Activated T-cell treated with anti-CD3 and anti-CD28 coated beads, Interleukin-2, amount 50 U/mL, for 72 hours (primary cell): Measurements from ENCODE around the gene USP17L21. TPM values are rescaled to one million over a fixed set of nuclear protein-coding genes. Genes with fewer than 3 reads are reported as not detected.
"Not testable (repeated sequence)": the region's sequence is repeated elsewhere in the genome, so short reads cannot be mapped to it uniquely, and the experiment has no call there.

Experiments
- ATAC-seq, 2 donors: fragments of 150-1000 bp; cut with Tn5 transposase; replicated peaks in 1 of 2; 2 replicates each; pipeline ENCODE4 v1.10.0; 2021; ENCODE audit warnings: moderate library complexity in 2 of 2, mild to moderate bottlenecking in 1 of 2
- DNase-seq, 2 donors: peaks; one replicate each; pipeline ENCODE4 v3.0.0; 2021 to 2022; ENCODE audit warnings: mixed read lengths in 1 of 2
- H3K27ac Mint-ChIP-seq: one replicate; pipeline ENCODE4 v1.8.0; 2022; ENCODE audit warnings: mild to moderate bottlenecking, moderate library complexity, mixed read lengths
- H3K27me3 Mint-ChIP-seq: one replicate; pipeline ENCODE4 v1.8.0; 2022; ENCODE audit warnings: low read depth, mixed read lengths
- H3K36me3 Mint-ChIP-seq, 2 donors: one replicate each; pipeline ENCODE4 v1.8.0; 2022; ENCODE audit warnings: mixed read lengths in 2 of 2, mild to moderate bottlenecking in 1 of 2; ENCODE audit not compliant: insufficient read depth in 2 of 2
- H3K4me1 Mint-ChIP-seq: one replicate; pipeline ENCODE4 v1.8.0; 2022; ENCODE audit warnings: low read depth, mixed read lengths
- H3K4me3 Mint-ChIP-seq, 2 donors: one replicate each; pipeline ENCODE4 v1.8.0; 2022; ENCODE audit warnings: mild to moderate bottlenecking in 2 of 2, mixed read lengths in 2 of 2, moderate library complexity in 2 of 2
- H3K9me3 Mint-ChIP-seq, 2 donors: one replicate each; pipeline ENCODE4 v1.8.0; 2022; ENCODE audit warnings: mixed read lengths in 2 of 2
- total RNA-seq, 2 donors: library from RNA; stranded (reverse); gene quantifications; one replicate each; pipeline ENCODE4 v1.2.3, GENCODE V29; 2022

USP17L21 gene, protein sequence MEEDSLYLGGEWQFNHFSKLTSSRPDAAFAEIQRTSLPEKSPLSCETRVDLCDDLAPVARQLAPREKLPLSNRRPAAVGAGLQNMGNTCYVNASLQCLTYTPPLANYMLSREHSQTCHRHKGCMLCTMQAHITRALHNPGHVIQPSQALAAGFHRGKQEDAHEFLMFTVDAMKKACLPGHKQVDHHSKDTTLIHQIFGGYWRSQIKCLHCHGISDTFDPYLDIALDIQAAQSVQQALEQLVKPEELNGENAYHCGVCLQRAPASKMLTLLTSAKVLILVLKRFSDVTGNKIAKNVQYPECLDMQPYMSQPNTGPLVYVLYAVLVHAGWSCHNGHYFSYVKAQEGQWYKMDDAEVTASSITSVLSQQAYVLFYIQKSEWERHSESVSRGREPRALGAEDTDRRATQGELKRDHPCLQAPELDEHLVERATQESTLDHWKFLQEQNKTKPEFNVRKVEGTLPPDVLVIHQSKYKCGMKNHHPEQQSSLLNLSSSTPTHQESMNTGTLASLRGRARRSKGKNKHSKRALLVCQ
- total RNA-seq: not detected

DNA sequence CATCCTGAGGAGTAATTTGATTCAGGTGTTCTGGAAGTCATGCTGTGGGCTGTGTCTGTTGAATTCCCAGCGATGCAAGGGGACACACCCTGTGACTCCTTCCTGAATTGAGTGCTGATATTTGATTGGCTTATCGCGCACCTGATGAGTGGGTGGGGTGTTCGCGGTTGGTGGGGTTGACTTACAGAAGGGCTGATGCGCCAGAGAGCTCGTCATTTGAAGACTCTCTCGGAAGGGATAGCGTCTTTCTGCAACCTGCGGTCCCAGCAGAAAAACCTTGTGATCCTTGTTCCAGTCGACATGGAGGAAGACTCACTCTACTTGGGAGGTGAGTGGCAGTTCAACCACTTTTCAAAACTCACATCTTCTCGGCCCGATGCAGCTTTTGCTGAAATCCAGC lies at the start of gene USP17L21:
USP17L21 (plus strand) TSS at position 301 of the 400 bp plus-strand sequence; CDS start at position 301, 0 bp downstream.
- not testable (repeated sequence) for H3K27ac Mint-ChIP-seq, H3K36me3 Mint-ChIP-seq, H3K27me3 Mint-ChIP-seq, ATAC-seq, H3K9me3 Mint-ChIP-seq, H3K4me1 Mint-ChIP-seq, H3K4me3 Mint-ChIP-seq, DNase-seq

DNA sequence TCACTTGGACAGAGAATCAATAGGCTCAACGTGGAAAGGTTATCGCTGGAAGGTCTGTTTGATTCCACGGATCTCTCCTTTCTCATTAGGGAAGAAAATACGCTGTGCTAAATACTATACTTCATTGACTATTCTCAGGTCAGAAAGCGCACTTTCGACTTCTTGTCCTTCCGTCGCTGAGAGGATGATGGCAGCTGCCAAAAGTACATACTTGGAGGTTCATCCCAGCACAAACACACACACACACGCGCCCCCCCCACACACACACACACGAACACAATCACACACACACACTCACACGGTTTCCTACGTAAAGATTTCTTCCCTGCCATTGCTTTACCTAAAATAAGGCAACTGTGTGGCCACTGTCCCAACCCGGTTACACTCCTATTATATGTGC lies 48.0 kb upstream of the USP17L21 start:
- not testable (repeated sequence) for H3K4me1 Mint-ChIP-seq, H3K4me3 Mint-ChIP-seq, H3K36me3 Mint-ChIP-seq, H3K9me3 Mint-ChIP-seq, ATAC-seq, DNase-seq, H3K27me3 Mint-ChIP-seq, H3K27ac Mint-ChIP-seq

DNA sequence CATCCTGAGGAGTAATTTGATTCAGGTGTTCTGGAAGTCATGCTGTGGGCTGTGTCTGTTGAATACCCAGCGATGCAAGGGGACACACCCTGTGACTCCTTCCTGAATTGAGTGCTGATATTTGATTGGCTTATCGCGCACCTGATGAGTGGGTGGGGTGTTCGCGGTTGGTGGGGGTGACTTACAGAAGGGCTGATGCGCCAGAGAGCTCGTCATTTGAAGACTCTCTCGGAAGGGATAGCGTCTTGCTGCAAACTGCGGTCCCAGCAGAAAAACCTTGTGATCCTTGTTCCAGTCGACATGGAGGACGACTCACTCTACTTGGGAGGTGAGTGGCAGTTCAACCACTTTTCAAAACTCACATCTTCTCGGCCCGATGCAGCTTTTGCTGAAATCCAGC lies 47.6 kb upstream of the USP17L21 start, which contains the start of gene USP17L11:
USP17L11 (plus strand) TSS at position 301 of the 400 bp plus-strand sequence; CDS start at position 301, 0 bp downstream.
- not testable (repeated sequence) for H3K4me1 Mint-ChIP-seq, ATAC-seq, DNase-seq, H3K9me3 Mint-ChIP-seq, H3K27me3 Mint-ChIP-seq, H3K4me3 Mint-ChIP-seq, H3K36me3 Mint-ChIP-seq, H3K27ac Mint-ChIP-seq

DNA sequence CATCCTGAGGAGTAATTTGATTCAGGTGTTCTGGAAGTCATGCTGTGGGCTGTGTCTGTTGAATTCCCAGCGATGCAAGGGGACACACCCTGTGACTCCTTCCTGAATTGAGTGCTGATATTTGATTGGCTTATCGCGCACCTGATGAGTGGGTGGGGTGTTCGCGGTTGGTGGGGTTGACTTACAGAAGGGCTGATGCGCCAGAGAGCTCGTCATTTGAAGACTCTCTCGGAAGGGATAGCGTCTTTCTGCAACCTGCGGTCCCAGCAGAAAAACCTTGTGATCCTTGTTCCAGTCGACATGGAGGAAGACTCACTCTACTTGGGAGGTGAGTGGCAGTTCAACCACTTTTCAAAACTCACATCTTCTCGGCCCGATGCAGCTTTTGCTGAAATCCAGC lies 42.8 kb upstream of the USP17L21 start, which contains the start of gene USP17L12:
USP17L12 (plus strand) TSS at position 301 of the 400 bp plus-strand sequence; CDS start at position 301, 0 bp downstream.
- not testable (repeated sequence) for ATAC-seq, DNase-seq, H3K27ac Mint-ChIP-seq, H3K4me3 Mint-ChIP-seq, H3K4me1 Mint-ChIP-seq, H3K36me3 Mint-ChIP-seq, H3K9me3 Mint-ChIP-seq, H3K27me3 Mint-ChIP-seq

DNA sequence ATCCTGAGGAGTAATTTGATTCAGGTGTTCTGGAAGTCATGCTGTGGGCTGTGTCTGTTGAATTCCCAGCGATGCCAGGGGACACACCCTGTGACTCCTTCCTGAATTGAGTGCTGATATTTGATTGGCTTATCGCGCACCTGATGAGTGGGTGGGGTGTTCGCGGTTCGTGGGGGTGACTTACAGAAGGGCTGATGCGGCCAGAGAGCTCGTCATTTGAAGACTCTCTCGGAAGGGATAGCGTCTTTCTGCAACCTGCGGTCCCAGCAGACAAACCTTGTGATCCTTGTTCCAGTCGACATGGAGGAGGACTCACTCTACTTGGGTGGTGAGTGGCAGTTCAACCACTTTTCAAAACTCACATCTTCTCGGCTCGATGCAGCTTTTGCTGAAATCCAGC lies 38.1 kb upstream of the USP17L21 start, which contains the start of gene USP17L13:
USP17L13 (plus strand) TSS at position 301 of the 400 bp plus-strand sequence; CDS start at position 301, 0 bp downstream.
- not testable (repeated sequence) for H3K36me3 Mint-ChIP-seq, H3K4me3 Mint-ChIP-seq, ATAC-seq, H3K4me1 Mint-ChIP-seq, DNase-seq, H3K9me3 Mint-ChIP-seq, H3K27ac Mint-ChIP-seq, H3K27me3 Mint-ChIP-seq

DNA sequence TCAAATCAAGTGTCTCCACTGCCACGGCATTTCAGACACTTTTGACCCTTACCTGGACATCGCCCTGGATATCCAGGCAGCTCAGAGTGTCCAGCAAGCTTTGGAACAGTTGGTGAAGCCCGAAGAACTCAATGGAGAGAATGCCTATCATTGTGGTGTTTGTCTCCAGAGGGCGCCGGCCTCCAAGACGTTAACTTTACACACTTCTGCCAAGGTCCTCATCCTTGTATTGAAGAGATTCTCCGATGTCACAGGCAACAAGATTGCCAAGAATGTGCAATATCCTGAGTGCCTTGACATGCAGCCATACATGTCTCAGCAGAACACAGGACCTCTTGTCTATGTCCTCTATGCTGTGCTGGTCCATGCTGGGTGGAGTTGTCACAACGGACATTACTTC lies 32.4 kb upstream of the USP17L21 start:
- H3K27ac Mint-ChIP-seq, H3K27me3 Mint-ChIP-seq, H3K4me3 Mint-ChIP-seq, DNase-seq, H3K36me3 Mint-ChIP-seq, H3K9me3 Mint-ChIP-seq, ATAC-seq, H3K4me1 Mint-ChIP-seq: not testable (repeated sequence)

DNA sequence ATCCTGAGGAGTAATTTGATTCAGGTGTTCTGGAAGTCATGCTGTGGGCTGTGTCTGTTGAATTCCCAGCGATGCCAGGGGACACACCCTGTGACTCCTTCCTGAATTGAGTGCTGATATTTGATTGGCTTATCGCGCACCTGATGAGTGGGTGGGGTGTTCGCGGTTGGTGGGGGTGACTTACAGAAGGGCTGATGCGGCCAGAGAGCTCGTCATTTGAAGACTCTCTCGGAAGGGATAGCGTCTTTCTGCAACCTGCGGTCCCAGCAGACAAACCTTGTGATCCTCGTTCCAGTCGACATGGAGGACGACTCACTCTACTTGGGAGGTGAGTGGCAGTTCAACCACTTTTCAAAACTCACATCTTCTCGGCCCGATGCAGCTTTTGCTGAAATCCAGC lies 28.6 kb upstream of the USP17L21 start, which contains the start of gene USP17L15:
USP17L15 (plus strand) TSS at position 301 of the 400 bp plus-strand sequence; CDS start at position 301, 0 bp downstream.
- not testable (repeated sequence) for H3K27me3 Mint-ChIP-seq, H3K36me3 Mint-ChIP-seq, DNase-seq, H3K4me1 Mint-ChIP-seq, ATAC-seq, H3K27ac Mint-ChIP-seq, H3K9me3 Mint-ChIP-seq, H3K4me3 Mint-ChIP-seq

DNA sequence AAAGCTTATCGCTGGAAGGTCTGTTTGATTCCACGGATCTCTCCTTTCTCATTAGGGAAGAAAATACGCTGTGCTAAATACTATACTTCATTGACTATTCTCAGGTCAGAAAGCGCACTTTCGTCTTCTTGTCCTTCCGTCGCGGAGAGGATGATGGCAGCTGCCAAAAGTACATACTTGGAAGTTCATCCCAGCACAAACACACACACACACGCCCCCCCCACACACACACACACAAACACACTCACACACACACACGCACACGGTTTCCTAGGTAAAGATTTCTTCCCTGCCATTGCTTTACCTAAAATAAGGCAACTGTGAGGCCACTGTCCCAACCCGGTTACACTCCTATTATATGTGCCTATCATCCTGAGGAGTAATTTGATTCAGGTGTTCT lies 24.2 kb upstream of the USP17L21 start:
- DNase-seq: not testable (repeated sequence)

DNA sequence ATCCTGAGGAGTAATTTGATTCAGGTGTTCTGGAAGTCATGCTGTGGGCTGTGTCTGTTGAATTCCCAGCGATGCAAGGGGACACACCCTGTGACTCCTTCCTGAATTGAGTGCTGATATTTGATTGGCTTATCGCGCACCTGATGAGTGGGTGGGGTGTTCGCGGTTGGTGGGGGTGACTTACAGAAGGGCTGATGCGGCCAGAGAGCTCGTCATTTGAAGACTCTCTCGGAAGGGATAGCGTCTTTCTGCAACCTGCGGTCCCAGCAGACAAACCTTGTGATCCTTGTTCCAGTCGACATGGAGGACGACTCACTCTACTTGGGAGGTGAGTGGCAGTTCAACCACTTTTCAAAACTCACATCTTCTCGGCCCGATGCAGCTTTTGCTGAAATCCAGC lies 19.1 kb upstream of the USP17L21 start, which contains the start of gene USP17L17:
USP17L17 (plus strand) TSS at position 301 of the 400 bp plus-strand sequence; CDS start at position 301, 0 bp downstream.
- not testable (repeated sequence) for H3K4me3 Mint-ChIP-seq, ATAC-seq, H3K4me1 Mint-ChIP-seq, H3K27me3 Mint-ChIP-seq, H3K9me3 Mint-ChIP-seq, H3K36me3 Mint-ChIP-seq, DNase-seq, H3K27ac Mint-ChIP-seq

More for the DNA sequence above, 24.2 kb upstream of the USP17L21 start:
- not testable (repeated sequence) for H3K27ac Mint-ChIP-seq, ATAC-seq, H3K27me3 Mint-ChIP-seq, H3K9me3 Mint-ChIP-seq, H3K4me1 Mint-ChIP-seq, H3K36me3 Mint-ChIP-seq, H3K4me3 Mint-ChIP-seq

DNA sequence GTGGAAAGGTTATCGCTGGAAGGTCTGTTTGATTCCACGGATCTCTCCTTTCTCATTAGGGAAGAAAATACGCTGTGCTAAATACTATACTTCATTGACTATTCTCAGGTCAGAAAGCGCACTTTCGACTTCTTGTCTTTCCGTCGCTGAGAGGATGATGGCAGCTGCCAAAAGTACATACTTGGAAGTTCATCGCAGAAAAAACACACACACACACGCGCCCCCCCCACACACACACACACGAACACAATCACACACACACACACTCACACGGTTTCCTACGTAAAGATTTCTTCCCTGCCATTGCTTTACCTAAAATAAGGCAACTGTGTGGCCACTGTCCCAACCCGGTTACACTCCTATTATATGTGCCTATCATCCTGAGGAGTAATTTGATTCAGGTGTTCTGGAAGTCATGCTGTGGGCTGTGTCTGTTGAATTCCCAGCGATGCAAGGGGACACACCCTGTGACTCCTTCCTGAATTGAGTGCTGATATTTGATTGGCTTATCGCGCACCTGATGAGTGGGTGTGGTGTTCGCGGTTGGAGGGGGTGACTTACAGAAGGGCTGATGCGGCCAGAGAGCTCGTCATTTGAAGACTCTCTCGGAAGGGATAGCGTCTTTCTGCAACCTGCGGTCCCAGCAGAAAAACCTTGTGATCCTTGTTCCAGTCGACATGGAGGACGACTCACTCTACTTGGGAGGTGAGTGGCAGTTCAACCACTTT lies 14.6 kb upstream of the USP17L21 start, which contains the start of gene USP17L18:
USP17L18 (plus strand) TSS at position 678 of the 728 bp plus-strand sequence; CDS start at position 678, 0 bp downstream.
- not testable (repeated sequence) for H3K27me3 Mint-ChIP-seq, H3K4me3 Mint-ChIP-seq, H3K27ac Mint-ChIP-seq, ATAC-seq, H3K4me1 Mint-ChIP-seq, H3K9me3 Mint-ChIP-seq, DNase-seq, H3K36me3 Mint-ChIP-seq

DNA sequence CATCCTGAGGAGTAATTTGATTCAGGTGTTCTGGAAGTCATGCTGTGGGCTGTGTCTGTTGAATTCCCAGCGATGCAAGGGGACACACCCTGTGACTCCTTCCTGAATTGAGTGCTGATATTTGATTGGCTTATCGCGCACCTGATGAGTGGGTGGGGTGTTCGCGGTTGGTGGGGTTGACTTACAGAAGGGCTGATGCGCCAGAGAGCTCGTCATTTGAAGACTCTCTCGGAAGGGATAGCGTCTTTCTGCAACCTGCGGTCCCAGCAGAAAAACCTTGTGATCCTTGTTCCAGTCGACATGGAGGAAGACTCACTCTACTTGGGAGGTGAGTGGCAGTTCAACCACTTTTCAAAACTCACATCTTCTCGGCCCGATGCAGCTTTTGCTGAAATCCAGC lies 9.6 kb upstream of the USP17L21 start, which contains the start of gene USP17L19:
USP17L19 (plus strand) TSS at position 301 of the 400 bp plus-strand sequence; CDS start at position 301, 0 bp downstream.
- not testable (repeated sequence) for H3K4me3 Mint-ChIP-seq, ATAC-seq, H3K27ac Mint-ChIP-seq, H3K27me3 Mint-ChIP-seq, H3K9me3 Mint-ChIP-seq, H3K36me3 Mint-ChIP-seq, DNase-seq, H3K4me1 Mint-ChIP-seq

DNA sequence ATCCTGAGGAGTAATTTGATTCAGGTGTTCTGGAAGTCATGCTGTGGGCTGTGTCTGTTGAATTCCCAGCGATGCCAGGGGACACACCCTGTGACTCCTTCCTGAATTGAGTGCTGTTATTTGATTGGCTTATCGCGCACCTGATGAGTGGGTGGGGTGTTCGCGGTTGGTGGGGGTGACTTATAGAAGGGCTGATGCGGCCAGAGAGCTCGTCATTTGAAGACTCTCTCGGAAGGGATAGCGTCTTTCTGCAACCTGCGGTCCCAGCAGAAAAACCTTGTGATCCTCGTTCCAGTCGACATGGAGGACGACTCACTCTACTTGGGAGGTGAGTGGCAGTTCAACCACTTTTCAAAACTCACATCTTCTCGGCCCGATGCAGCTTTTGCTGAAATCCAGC lies 4.8 kb upstream of the USP17L21 start, which contains the start of gene USP17L20:
USP17L20 (plus strand) TSS at position 301 of the 400 bp plus-strand sequence; CDS start at position 301, 0 bp downstream.
- not testable (repeated sequence) for H3K27me3 Mint-ChIP-seq, H3K36me3 Mint-ChIP-seq

More for the DNA sequence above, 4.8 kb upstream of the USP17L21 start, which contains the start of gene USP17L20:
- not testable (repeated sequence) for ATAC-seq, H3K4me1 Mint-ChIP-seq, H3K4me3 Mint-ChIP-seq, H3K9me3 Mint-ChIP-seq, H3K27ac Mint-ChIP-seq, DNase-seq
